GM12872 (cell line): ENCODE results near the gene APOL4.

Experiments used
- TF ChIP-seq, protein P1 (sequence below): IDR thresholded peaks from 3 replicates; pipeline ENCODE4 v1.5.1; 2011; ENCODE audit warnings: low read depth, mild to moderate bottlenecking, low read length, moderate library complexity; ENCODE audit not compliant: insufficient read depth

APOL4 gene

DNA sequence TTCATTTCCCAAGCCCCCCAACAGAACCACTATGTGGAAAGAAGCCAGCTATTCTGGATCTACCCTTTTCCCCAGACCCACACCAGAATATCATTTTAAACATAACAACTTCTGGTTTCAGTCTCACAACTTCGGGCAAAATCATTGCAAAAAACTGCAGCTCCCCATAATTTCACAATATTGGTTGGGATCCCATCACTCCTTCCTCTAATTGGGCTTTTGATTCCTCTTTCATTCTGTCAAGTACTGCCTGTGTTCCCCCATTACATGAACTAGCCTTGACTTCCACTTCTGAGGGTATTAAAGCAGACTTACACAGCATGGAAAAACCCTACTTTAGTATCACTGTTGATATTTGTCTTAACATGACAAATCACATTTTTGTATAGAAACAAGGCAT lies 37.0 kb downstream of the APOL4 start:
- TF ChIP-seq, protein P1, sequence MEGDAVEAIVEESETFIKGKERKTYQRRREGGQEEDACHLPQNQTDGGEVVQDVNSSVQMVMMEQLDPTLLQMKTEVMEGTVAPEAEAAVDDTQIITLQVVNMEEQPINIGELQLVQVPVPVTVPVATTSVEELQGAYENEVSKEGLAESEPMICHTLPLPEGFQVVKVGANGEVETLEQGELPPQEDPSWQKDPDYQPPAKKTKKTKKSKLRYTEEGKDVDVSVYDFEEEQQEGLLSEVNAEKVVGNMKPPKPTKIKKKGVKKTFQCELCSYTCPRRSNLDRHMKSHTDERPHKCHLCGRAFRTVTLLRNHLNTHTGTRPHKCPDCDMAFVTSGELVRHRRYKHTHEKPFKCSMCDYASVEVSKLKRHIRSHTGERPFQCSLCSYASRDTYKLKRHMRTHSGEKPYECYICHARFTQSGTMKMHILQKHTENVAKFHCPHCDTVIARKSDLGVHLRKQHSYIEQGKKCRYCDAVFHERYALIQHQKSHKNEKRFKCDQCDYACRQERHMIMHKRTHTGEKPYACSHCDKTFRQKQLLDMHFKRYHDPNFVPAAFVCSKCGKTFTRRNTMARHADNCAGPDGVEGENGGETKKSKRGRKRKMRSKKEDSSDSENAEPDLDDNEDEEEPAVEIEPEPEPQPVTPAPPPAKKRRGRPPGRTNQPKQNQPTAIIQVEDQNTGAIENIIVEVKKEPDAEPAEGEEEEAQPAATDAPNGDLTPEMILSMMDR, result no peak

DNA sequence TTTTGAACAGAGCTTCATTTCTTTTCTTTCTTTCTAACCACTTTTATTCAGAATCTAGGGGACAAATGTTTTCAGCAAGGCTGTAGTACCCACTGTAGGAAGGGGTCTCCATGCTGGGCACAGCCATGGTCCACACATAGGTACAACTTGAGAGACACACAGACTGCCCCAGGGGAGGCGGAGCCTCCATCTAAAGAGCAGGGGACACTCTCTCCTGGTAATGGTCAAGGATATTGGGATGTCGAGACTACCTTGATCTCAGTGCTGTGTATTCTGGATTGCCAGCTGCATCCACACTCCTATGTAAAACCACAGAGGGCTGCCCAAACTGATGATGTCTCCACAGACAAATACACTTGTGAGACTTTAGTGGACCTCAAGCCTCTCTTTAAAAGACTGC lies 38.1 kb downstream of the APOL4 start:
- TF ChIP-seq, protein P1, result no peak

DNA sequence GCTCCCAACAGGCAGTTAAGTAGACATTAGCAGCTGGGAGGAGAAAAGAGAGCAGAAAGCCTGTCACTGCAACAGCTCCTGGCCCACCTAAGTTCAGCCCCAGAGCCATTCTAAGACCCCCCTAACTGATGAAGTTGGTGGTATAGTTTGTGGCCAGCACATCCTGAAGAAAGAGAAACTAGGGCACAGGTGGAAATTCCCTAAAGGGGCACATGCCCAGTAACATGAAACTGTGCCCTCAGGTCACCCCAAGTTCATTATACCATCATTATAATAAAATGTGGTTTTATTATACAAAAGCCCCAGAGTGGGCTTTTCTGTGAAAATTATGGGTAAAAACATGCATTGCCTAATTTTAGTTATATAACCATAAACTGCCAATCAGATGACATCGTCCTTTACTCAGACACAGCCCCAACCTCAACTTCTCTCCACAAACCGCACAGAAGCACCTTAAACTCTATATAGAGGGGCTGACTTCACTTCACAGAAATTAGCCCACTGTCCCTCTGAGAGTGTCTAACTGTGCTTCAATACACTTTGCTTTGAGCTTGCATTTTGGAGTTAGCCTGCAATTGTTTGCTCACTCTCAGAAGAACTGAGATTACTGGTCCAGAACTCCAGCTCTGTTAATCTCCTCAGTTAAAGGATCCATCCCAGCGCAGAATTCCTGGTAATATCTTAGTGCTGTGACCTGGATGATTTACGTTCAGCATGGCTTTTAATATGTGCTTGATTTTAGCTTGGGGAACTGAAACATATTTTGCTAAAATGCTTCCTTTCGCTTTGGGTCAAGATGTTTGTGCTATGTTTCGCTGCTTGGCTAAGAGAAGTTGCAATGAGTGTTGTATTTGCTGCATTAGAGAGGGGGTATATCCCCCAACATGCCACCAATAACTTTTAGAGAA lies 39.2 kb downstream of the APOL4 start:
- TF ChIP-seq, protein P1, result no peak

DNA sequence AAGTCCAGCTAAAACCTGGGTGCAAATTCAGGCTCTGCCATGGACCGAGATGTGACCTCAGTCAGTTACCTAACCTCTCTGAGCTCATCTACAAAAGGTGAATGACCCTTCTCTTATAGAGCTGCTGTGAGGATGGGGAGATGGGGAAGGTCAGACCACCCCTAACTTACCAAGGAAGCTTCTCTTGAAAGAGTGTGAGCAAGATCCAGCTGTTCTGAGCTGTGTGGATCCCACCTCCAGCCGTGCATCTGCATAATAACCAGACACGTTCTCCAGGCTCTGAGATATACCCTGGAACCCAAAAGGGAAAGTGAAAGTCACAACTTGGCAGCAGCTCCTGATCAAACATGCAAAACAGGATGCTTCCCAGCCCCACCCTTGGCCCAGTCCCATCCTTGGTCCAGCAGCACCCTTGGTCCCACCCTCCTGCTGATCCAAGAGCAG lies 41.1 kb downstream of the APOL4 start, which contains the start of gene APOL3:
TSS of gene APOL3 (minus strand) at position 257 of the 444 bp plus-strand sequence. CDS start 11,700 bp downstream, outside the sequence.
- TF ChIP-seq, protein P1, result no peak

DNA sequence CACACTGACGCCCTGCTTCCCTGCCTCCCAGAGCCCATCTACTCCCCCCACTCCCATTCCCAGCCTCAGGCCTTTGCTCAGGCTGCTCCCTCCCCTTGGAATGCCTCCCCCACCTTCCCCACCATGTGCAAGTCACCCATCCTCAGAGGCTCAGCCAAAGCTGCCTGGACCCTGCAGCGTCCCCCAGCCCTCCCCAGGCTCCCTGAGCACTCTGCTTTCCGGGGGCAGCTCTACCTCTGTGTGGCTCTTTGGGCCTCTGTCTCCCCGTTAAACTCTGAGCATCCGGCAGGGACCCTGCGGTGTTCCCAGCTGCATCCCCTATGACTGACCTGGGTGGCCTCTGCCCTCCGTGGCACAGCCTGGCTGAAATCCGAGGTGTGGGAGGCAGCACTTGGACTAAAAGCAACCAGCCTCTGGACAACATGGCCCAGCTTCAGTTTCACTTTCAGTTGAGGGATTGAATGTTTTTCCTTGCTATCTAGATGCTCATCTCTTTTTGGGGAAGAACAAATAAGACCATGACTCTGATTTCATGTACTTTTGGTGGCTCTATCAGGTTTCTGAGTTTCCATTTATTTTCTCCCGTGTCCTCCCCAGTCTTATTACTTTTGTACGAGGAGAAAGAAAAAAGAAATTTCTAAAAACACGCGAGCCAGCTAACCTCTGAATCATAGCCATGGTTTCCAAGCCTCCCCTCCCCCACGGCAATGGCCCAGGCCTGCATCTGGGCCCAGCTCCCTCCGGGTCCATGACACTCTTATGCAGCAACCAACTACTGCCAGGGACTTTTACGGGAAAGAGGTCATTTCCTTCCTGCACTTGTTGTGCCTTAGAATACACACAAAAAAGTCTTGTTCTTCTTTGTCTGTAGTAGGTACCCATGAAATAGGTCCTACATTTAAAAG lies 44.8 kb downstream of the APOL4 start:
- TF ChIP-seq, protein P1, result no peak

DNA sequence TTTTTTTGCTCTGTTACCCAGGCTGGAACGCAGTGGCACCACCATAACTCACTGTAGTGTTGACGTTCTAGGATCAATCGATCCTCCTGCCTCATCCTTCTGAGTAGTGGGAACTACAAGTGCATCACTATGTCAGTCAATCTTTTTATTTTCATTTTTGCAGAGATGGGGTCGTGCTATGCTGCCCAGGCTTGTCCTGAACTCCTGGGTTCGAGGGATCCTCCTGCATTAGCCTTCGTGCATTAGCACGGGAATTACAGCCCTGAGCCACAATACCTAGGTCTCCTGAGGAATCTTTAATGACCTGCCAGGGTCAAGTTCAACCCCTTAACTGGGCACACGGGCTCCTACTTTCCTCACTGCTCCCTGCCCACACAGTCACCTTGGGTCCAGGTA lies 45.5 kb downstream of the APOL4 start:
- TF ChIP-seq, protein P1, result no peak

DNA sequence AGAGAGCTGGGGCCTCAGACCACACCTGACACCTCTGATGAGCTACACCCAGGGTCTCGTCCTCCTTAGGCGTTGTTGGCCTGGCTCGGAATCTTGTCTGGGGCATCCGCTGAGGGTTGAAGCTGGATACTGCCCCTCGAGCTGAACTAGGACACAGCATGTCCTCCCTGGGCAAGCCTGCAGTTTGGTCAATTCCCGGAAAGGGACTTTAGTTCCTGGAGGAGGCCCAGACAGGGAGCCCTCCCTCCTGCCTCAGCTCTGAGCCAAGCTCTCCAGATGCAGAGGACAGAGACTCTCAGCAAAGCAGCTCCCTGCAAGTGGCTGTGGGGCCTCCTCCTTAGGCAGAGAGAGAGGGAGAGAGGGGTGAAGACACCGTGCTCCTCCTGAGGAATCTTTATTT lies 45.9 kb downstream of the APOL4 start:
- TF ChIP-seq, protein P1, result no peak
